Prostate gland (tissue), 2 donors: Measurements from ENCODE around the gene CA7. TPM values are rescaled to one million over a fixed set of nuclear protein-coding genes. Genes with fewer than 3 reads are reported as not detected.
"Not testable (repeated sequence)": the region's sequence is repeated elsewhere in the genome, so short reads cannot be mapped to it uniquely, and the experiment has no call there.

ENCODE experiments used
- DNase-seq: peaks from one replicate; pipeline ENCODE4 v3.0.0-alpha.2; 2019; ENCODE audit warnings: low spot score
- H3K27ac ChIP-seq, 2 donors: fragments of 200-600 bp; sonication (generic); 2 replicates each; pipeline ENCODE4 v1.5.1; 2017 to 2019
- H3K27me3 ChIP-seq: fragments of 200-600 bp; sonication (generic); replicated peaks from 2 replicates; pipeline ENCODE4 v1.5.1; 2019; ENCODE audit not compliant: insufficient read depth
- H3K36me3 ChIP-seq, 2 donors: fragments of 200-600 bp; sonication (generic); 1 replicate in 1 of 2; 2 replicates in 1 of 2; pipeline versions ENCODE4 v1.5.1 to v1.8.1; 2017 to 2019
- H3K4me1 ChIP-seq: fragments of 200-600 bp; sonication (generic); replicated peaks from 2 replicates; pipeline ENCODE4 v1.5.1; 2019
- H3K4me3 ChIP-seq, 2 donors: fragments of 200-600 bp; sonication (generic); 2 replicates each; pipeline ENCODE4 v1.5.1; 2017 to 2019
- H3K9me3 ChIP-seq: fragments of 200-600 bp; sonication (generic); 2 replicates; pipeline ENCODE4 v1.5.1; 2017
- POLR2A ChIP-seq: fragments of 450-650 bp; IDR thresholded peaks from one replicate; pipeline ENCODE4 v1.6.1; 2016; ENCODE audit warnings: antibody characterized with exemption, mild to moderate bottlenecking
- POLR2AphosphoS5 ChIP-seq: sonication (generic); formaldehyde crosslinking; IDR thresholded peaks from one replicate; pipeline ENCODE4 v1.6.1; 2017; ENCODE audit warnings: antibody characterized with exemption
- WGBS: methylation state at CpG from one replicate; pipeline ENCODE4 v1.1.5; 2018; 5-methylcytosine and 5-hydroxymethylcytosine counted together
- intact Hi-C: fragments of 100-400 bp; cut with DNase I; formaldehyde crosslinking; loops from one replicate; pipeline ENCODE4 v1.14.2; 2022
- total RNA-seq, 2 donors: library from RNA; depleted of rRNA; stranded (reverse); fragments of >200 nt; gene quantifications; one replicate each; pipeline ENCODE4 v1.1.0, GENCODE V29; 2016
- TF ChIP-seq, protein P1 (sequence below), 4 experiments: fragments of 200-600 bp in 2 of 4; fragments of 450-650 bp in 2 of 4; sonication (generic) in 2 of 4; IDR thresholded peaks; 1 replicate in 3 of 4; 2 replicates in 1 of 4; pipeline ENCODE4 v1.5.1; 2016 to 2019; ENCODE audit warnings: antibody characterized with exemption in 4 of 4, mild to moderate bottlenecking in 2 of 4, moderate library complexity in 2 of 4

CA7 gene
- total RNA-seq, 2 donors from 2014 or later = 1.9 TPM; not detected in 1

DNA sequence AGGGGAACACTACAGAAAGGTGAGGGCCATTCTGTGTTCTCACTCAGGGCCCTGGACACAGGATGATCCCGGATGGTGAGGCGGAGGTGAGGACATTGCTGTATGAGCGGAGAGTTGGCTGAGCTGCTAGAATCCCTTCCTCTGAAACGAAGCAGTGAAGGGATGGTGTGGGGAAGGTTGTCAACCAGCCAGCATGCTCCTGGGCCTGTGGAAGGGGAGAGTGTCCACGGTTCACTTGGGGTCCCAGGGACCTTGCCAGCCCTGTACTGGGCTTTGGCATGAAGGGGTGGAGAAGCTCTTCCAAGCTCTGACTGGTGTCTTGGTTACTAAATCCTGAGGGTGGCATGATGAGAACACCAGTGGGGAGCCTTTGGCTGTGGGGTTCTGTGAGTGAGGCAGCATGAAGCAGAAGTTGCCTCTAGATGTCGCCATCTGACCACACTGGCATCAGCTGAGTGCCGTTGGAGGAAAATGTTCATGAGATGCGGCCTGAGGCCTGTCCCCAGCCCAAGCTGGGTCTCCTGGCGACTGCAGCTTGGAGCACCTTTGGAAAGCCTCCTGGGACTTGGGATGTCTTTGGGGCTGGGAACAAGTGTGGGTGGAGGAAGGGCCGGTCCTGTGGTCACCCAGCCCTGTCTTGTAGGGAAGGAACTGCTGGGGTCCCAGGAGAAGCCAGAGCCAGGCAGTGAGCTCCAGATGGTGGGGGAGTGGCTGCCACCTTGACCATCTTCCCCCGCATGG, 50.9 kb downstream of the CA7 start:
- no peak overlapping the region for H3K4me3 ChIP-seq
- no peaks in the 10 kb centered on the region for H3K9me3 ChIP-seq
- H3K4me1 ChIP-seq = no peaks in the 10 kb centered on the region
- no peaks in the 10 kb centered on the region for H3K36me3 ChIP-seq
- intact Hi-C loops = loop anchor here (5.0 kb wide), 1 partner anchor 262 kb away; the partner anchor contains the start of genes FBXL8 and TRADD
- TF ChIP-seq POLR2A = no peak
- TF ChIP-seq, protein P1, sequence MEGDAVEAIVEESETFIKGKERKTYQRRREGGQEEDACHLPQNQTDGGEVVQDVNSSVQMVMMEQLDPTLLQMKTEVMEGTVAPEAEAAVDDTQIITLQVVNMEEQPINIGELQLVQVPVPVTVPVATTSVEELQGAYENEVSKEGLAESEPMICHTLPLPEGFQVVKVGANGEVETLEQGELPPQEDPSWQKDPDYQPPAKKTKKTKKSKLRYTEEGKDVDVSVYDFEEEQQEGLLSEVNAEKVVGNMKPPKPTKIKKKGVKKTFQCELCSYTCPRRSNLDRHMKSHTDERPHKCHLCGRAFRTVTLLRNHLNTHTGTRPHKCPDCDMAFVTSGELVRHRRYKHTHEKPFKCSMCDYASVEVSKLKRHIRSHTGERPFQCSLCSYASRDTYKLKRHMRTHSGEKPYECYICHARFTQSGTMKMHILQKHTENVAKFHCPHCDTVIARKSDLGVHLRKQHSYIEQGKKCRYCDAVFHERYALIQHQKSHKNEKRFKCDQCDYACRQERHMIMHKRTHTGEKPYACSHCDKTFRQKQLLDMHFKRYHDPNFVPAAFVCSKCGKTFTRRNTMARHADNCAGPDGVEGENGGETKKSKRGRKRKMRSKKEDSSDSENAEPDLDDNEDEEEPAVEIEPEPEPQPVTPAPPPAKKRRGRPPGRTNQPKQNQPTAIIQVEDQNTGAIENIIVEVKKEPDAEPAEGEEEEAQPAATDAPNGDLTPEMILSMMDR (IDR thresholded peaks at IDR 0.05) = peak; percentile 39 to 74 (median 63)
- 37% methylated on average over 11 of the region's 11 CpGs for WGBS
- no peaks in the 10 kb centered on the region for H3K27me3 ChIP-seq
- H3K27ac ChIP-seq = no peak overlapping the region
- peak; percentile 34 for DNase-seq

DNA sequence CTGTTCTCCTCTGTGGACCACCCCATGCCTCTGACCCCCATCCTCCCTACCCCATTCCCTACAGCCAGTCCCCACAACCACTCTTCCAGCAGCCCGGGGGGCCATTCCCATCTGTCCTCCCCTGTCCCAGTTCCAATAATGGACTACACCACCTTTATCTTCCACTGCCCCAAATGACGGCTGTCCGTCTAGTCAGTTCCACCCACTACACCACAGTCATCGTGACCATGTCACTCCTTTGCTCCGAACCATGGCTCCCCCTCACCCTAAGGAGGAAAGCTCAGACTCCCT, 51.4 kb downstream of the CA7 start:
- Histone ChIP-seq H3K4me1 (no peaks in the 10 kb centered on the region), H3K27me3 (no peaks in the 10 kb centered on the region), H3K36me3 (no peaks in the 10 kb centered on the region), H3K4me3 (no peak overlapping the region), H3K9me3 (no peaks in the 10 kb centered on the region), H3K27ac (no peak overlapping the region)
- intact Hi-C loops = no loop called here
- no peak for DNase-seq
- TF ChIP-seq, protein P1 (IDR thresholded peaks at IDR 0.05) = no peak
- TF ChIP-seq POLR2AphosphoS5 (no peak), POLR2A (no peak)
- 83% methylated on average over 5 of the region's 5 CpGs for WGBS

DNA sequence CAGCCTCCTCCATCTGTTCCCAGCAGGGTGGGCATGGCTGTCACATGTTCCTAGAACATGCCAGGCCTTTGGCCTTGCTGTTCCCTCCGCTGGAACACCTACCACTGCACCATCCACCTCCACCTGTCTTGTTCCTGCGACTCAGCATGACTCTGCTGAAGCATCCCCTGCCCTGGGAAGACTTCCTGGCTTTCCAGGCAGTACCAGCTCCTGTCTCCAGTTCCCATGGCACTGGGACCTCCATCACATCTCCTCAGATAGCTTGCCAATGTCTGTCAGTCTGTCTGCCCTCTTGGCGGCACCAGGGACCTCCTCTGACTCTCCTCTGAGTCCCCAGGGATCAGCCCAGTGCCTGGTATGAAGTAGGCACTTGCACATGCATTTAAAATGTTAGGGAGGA, 51.8 kb downstream of the CA7 start:
- no peak overlapping the region for H3K4me3 ChIP-seq
- H3K4me1 ChIP-seq = no peaks in the 10 kb centered on the region
- TF ChIP-seq POLR2A (no peak), POLR2AphosphoS5 (no peak)
- TF ChIP-seq, protein P1 (IDR thresholded peaks at IDR 0.05) = no peak
- H3K9me3 ChIP-seq = no peaks in the 10 kb centered on the region
- no peak for DNase-seq
- H3K27ac ChIP-seq = no peak overlapping the region
- intact Hi-C loops = no loop called here
- no peaks in the 10 kb centered on the region for H3K36me3 ChIP-seq
- H3K27me3 ChIP-seq = no peaks in the 10 kb centered on the region
- WGBS = 98% methylated on average over 3 of the region's 3 CpGs

DNA sequence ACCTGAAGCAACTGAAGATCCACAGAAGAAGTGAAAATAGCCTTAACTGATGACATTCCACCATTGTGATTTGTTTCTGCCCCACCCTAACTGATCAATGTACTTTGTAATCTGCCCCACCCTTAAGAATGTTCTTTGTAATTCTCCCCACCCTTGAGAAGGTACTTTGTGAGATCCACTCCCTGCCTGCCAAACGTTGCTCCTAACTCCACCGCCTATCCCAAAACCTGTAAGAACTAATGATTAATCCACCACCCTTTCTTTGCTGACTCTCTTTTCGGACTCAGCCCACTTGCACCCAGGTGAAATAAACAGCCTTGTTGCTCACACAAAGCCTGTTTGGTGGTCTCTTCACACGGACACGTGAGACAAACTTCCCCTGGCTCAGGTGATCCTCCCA, 52.5 kb downstream of the CA7 start:
- H3K4me1 ChIP-seq, H3K27me3 ChIP-seq, H3K36me3 ChIP-seq, intact Hi-C loops, H3K9me3 ChIP-seq, H3K27ac ChIP-seq, H3K4me3 ChIP-seq, DNase-seq: not testable (repeated sequence)
- WGBS = 72% methylated on average over 5 of the region's 5 CpGs

DNA sequence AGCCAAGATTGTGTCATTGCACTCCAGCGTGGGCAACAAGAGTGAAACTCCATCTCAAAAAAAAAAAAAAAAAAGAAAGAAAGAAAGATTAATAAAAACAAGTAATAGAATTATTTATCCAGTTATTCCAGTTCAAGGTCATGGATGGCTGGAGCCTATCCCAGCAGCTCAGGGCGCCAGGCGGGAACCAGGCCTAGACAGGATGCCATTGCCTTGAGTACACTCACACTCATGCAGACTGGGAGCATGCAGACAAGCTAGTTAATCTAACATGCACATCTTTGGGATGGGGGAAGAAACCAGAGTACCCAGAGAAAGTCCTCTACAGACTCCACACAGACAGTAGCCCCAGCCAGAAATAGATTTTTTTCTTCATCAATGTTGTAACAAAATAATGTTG, 54.0 kb downstream of the CA7 start:
- no peak overlapping the region for H3K27ac ChIP-seq
- no peak for DNase-seq

More for the DNA sequence above, 54.0 kb downstream of the CA7 start:
- no peaks in the 10 kb centered on the region for H3K36me3 ChIP-seq
- TF ChIP-seq, protein P1 (IDR thresholded peaks at IDR 0.05) = no peak
- no peak for TF ChIP-seq POLR2A
- no peak for TF ChIP-seq POLR2AphosphoS5
- WGBS = 46% methylated on average over 3 of the region's 3 CpGs
- H3K9me3 ChIP-seq = no peaks in the 10 kb centered on the region
- no peaks in the 10 kb centered on the region for H3K4me1 ChIP-seq
- intact Hi-C loops = loop anchor here (1.0 kb wide), 1 partner anchor 27 kb away; the partner anchor contains the start of gene RRAD
- no peaks in the 10 kb centered on the region for H3K27me3 ChIP-seq
- no peak overlapping the region for H3K4me3 ChIP-seq
